Kidney (tissue), 14 donors: ENCODE data around the gene ZBTB21. TPM values are rescaled to one million over a fixed set of nuclear protein-coding genes. Genes with fewer than 3 reads are reported as not detected.
A peak's percentile ranks its signal among the peaks of the same experiment; 100 is the strongest.

Source experiments
- DNase-seq, 5 donors: peaks; one replicate each; pipeline ENCODE4 v3.0.0-alpha.2; 2013 to 2020
- FAIRE-seq: peaks from 2 replicates; lab custom pipeline; 2012; peaks lifted over from hg19 to GRCh38; lab: Jason Lieb, UNC
- H3K27ac ChIP-seq, 2 donors: one replicate each; pipeline ENCODE4 v1.7.0; 2013; ENCODE audit warnings: low read depth in 2 of 2, low read length in 2 of 2, inconsistent platforms in 1 of 2
- H3K27me3 ChIP-seq: one replicate; pipeline ENCODE4 v1.7.1; 2013; ENCODE audit warnings: low read length, inconsistent platforms; ENCODE audit not compliant: control insufficient read depth, insufficient read depth
- H3K36me3 ChIP-seq, 3 donors: one replicate each; pipeline versions ENCODE4 v1.7.0 to v1.7.1; 2013; ENCODE audit warnings: low read length in 3 of 3, control low read depth in 1 of 3, inconsistent platforms in 1 of 3; ENCODE audit not compliant: insufficient read depth in 3 of 3, control insufficient read depth in 2 of 3
- H3K4me1 ChIP-seq, 3 donors: one replicate each; pipeline versions ENCODE4 v1.7.0 to v1.7.1; 2013; ENCODE audit warnings: low read length in 3 of 3, inconsistent platforms in 1 of 3, low read depth in 1 of 3; ENCODE audit not compliant: control insufficient read depth in 2 of 3, insufficient read depth in 2 of 3
- H3K4me3 ChIP-seq, 3 donors: one replicate each; pipeline versions ENCODE4 v1.7.0 to v1.8.1; 2013; ENCODE audit warnings: low read length in 3 of 3, control low read depth in 1 of 3, inconsistent platforms in 1 of 3
- H3K9ac ChIP-seq, 3 donors: one replicate each; pipeline versions ENCODE4 v1.7.0 to v1.7.1; 2013; ENCODE audit warnings: low read length in 3 of 3, control low read depth in 1 of 3, inconsistent platforms in 1 of 3
- H3K9me3 ChIP-seq, 3 donors: one replicate each; pipeline versions ENCODE4 v1.7.0 to v1.7.1; 2013; ENCODE audit warnings: low read length in 3 of 3, control low read depth in 1 of 3, inconsistent platforms in 1 of 3; ENCODE audit not compliant: control insufficient read depth in 2 of 3, insufficient read depth in 1 of 3
- intact Hi-C: fragments of 100-400 bp; cut with DNase I; formaldehyde crosslinking; loops from one replicate; pipeline ENCODE4 v1.11.1; 2022
- polyA plus RNA-seq: library from polyadenylated mRNA; stranded (reverse); fragments of 350-450 nt; fragmentation: Illumina TruSeq; extraction: RNeasy Lipid Tissue Mini Kit (QIAGEN cat#74804); gene quantifications from one replicate; pipeline ENCODE4 v1.2.3, GENCODE V29; 2014; ENCODE audit warnings: low read depth, low replicate concordance; ENCODE audit not compliant: insufficient read depth
- total RNA-seq: library from RNA; stranded (reverse); fragmentation: NEBNext Ultra II Directional; extraction: Animal tissue kit (Norgen Biotek cat#: 25700); gene quantifications from one replicate; pipeline ENCODE4 v1.2.1, GENCODE V29; 2021
- TF ChIP-seq, protein P1 (sequence below): IDR thresholded peaks from 3 replicates; pipeline ENCODE4 v1.5.1; 2012; ENCODE audit warnings: mild to moderate bottlenecking, moderate library complexity, borderline replicate concordance; ENCODE audit not compliant: insufficient read depth; ENCODE audit errors: extremely low read depth
- donor health status: control.
- donor health status: control.
- donor health status: control.
- donor health status: control.
- donor health status: control.
- donor health status: DM: yes; HTN: yes; CAD: no.
- donor health status: Normal renal cell carcinoma (clear cell type).

ZBTB21 gene
- total and polyA plus RNA-seq, 2 donors from 2014 or later: 2.3 to 16.0 TPM

DNA sequence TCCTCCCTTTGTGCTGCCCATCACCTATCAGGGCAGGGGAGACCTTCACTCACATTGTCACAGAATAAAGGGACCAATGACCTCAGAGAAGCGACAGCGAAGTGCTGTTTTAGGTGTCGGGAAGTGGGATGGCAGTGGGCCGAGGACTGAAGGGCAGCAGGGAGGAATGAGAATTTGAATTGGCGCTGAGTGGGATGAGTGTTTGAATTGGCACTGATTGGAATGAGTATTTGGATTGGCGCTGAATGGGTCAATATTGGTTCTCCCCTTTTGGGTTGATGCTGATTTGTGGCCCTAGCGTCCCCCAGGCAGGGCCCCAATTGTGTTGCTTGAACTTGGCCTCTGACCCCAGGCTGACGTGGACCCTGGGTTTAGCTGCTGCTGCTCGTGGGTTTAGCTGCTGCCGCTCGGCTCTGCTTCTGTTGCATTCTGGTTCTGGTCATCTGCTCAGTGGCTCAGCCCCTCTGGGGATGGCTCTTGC is 48.5 kb upstream of the ZBTB21 start:
- DNase-seq (peak in 1 of 5 donors; percentile 52), FAIRE-seq (no peak)
- Histone ChIP-seq H3K9ac (no peak overlapping the region), H3K27me3 (no peaks in the 10 kb centered on the region), H3K27ac (no peak overlapping the region), H3K36me3 (no peaks in the 10 kb centered on the region), H3K9me3 (no peaks in the 10 kb centered on the region), H3K4me1 (peaks cover 0 to 9% (median 0%) of the 10 kb centered on the region in 3 donors), H3K4me3 (no peak overlapping the region)
- TF ChIP-seq, protein P1, sequence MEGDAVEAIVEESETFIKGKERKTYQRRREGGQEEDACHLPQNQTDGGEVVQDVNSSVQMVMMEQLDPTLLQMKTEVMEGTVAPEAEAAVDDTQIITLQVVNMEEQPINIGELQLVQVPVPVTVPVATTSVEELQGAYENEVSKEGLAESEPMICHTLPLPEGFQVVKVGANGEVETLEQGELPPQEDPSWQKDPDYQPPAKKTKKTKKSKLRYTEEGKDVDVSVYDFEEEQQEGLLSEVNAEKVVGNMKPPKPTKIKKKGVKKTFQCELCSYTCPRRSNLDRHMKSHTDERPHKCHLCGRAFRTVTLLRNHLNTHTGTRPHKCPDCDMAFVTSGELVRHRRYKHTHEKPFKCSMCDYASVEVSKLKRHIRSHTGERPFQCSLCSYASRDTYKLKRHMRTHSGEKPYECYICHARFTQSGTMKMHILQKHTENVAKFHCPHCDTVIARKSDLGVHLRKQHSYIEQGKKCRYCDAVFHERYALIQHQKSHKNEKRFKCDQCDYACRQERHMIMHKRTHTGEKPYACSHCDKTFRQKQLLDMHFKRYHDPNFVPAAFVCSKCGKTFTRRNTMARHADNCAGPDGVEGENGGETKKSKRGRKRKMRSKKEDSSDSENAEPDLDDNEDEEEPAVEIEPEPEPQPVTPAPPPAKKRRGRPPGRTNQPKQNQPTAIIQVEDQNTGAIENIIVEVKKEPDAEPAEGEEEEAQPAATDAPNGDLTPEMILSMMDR: no peak
- intact Hi-C loops: no loop called here

DNA sequence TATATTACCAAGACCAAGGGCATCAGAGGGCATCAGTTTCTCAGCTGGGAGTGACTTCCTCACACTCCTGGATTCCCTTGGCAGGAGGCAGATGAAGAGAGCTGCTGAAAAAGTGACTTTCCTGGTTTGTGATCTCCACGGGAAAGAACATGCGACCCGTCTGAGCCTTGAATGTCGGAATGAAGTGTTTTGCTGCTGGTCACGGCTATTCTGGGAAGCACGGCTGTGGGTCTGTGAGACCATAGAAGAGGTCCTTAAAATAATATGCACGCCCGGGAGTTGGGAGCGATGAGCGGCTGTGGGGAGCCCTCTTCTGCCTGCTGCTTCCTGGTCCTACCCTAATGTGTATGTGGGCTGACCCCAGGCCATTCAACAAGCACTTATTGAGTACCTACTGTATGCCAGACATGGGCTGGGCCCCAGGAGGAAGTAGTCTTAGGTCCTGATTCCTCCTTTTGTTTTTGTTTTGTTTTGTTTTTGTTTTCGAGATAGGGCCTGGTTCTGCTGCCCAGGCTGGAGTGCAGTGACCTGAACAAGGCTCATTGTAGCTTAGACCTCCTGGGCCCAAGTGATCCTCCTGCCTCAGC is 47.8 kb upstream of the ZBTB21 start:
- FAIRE-seq (no peak), DNase-seq (peak in 1 of 5 donors; percentile 31)
- no peaks in the 10 kb centered on the region for H3K27me3 ChIP-seq

DNA sequence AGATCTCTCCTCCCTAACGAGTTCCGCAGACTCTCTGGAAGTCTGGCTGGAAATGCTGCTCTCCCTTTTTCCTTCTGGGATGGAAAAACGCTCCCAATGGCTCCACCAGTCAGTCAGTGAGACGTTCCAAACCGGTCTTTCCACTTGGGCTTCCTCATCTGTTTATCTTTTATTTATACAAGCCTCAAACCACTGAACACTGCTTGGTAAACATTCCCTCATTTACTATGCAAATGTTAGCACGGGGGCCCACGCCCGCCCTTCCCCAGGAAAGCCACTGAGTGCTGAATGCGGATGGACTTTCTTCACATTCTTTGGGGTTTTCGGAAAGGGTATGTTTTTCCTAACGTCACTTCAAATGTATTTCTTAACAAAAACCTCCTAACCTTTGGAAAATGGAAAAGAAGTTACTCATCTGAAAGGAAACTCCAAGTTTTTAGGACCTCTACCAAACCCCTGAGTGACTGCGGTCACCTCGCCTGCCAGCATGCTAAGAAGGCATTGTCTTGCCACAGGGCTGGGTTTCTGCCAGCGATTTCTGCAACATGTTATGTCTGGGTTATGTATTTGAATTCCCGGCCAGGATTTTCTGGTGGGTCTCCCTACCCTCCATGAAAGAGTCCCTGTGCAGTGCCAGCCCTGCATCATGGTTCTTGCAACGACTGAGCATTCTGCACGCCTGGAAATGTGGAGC is 47.0 kb upstream of the ZBTB21 start:
- Histone ChIP-seq H3K9me3 (no peaks in the 10 kb centered on the region), H3K4me1 (peaks cover 0 to 9% (median 0%) of the 10 kb centered on the region in 3 donors), H3K27ac (peak overlapping the region in 1 of 2 donors; percentile 13), H3K9ac (no peak overlapping the region), H3K4me3 (no peak overlapping the region), H3K27me3 (no peaks in the 10 kb centered on the region), H3K36me3 (no peaks in the 10 kb centered on the region)
- TF ChIP-seq, protein P1: no peak
- FAIRE-seq (no peak), DNase-seq (peak in 3 of 5 donors; percentile 65 to 71 (median 66))
- intact Hi-C loops: no loop called here

More for the DNA sequence above, 47.8 kb upstream of the ZBTB21 start:
- TF ChIP-seq, protein P1: no peak
- Histone ChIP-seq H3K36me3 (no peaks in the 10 kb centered on the region), H3K9me3 (no peaks in the 10 kb centered on the region), H3K4me1 (peaks cover 0 to 9% (median 0%) of the 10 kb centered on the region in 3 donors), H3K9ac (peak overlapping the region in 1 of 3 donors; percentile 12), H3K4me3 (no peak overlapping the region), H3K27ac (no peak overlapping the region)
- intact Hi-C loops: no loop called here
